ENCODE measurements around the gene NCOA1.

GRCh38 chr2:24538720-24539119 is 47.7 kb downstream of the NCOA1 start:
- TF ChIP-seq CTCF (IDR thresholded peaks at IDR 0.05) (no peak), POLR2A (IDR thresholded peaks at IDR 0.05) (no peak)

All from gastroesophageal sphincter (tissue), 3 donors.